Osteoblast (primary cell): ENCODE data around the gene SLC24A3. TPM values are rescaled to one million over a fixed set of nuclear protein-coding genes. Genes with fewer than 3 reads are reported as not detected.

Source experiments
- DNase-seq: peaks from one replicate; pipeline ENCODE4 v3.0.0; 2011; ENCODE audit warnings: low spot score, mixed read lengths; ENCODE audit not compliant: insufficient read length; ENCODE audit errors: missing footprints
- H2AFZ ChIP-seq: 2 replicates; pipeline ENCODE4 v1.6.0; 2011; ENCODE audit warnings: mild to moderate bottlenecking, low read length
- H3K27ac ChIP-seq: 2 replicates; pipeline ENCODE4 v1.5.1; 2011; ENCODE audit warnings: mild to moderate bottlenecking, low read depth, low read length, moderate library complexity
- H3K27me3 ChIP-seq: 2 replicates; pipeline ENCODE4 v1.6.0; 2012; ENCODE audit warnings: mild to moderate bottlenecking, control low read depth, inconsistent platforms, low read length, moderate library complexity; ENCODE audit not compliant: insufficient read depth
- H3K36me3 ChIP-seq: 2 replicates; pipeline ENCODE4 v1.5.1; 2011; ENCODE audit warnings: mild to moderate bottlenecking, low read length, control low read depth, moderate library complexity; ENCODE audit not compliant: insufficient read depth
- H3K4me1 ChIP-seq: 2 replicates; pipeline ENCODE4 v1.5.1; 2011; ENCODE audit warnings: mild to moderate bottlenecking, low read length, control low read depth, moderate library complexity; ENCODE audit not compliant: insufficient read depth
- H3K4me2 ChIP-seq: 2 replicates; pipeline ENCODE4 v1.6.0; 2011; ENCODE audit warnings: mild to moderate bottlenecking, low read length; ENCODE audit not compliant: insufficient read depth
- H3K4me3 ChIP-seq: fragments of 200-600 bp; sonication (generic); 3 replicates; pipeline ENCODE4 v1.5.1; 2012; ENCODE audit warnings: mild to moderate bottlenecking, low read length, inconsistent platforms; ENCODE audit not compliant: insufficient read depth
- H3K79me2 ChIP-seq: 2 replicates; pipeline ENCODE4 v1.6.0; 2012; ENCODE audit warnings: mild to moderate bottlenecking, low read length, control low read depth, inconsistent platforms; ENCODE audit not compliant: insufficient read depth
- H3K9me3 ChIP-seq: 2 replicates; pipeline ENCODE4 v1.5.1; 2011; ENCODE audit warnings: low read depth, low read length, control low read depth
- H4K20me1 ChIP-seq: 2 replicates; pipeline ENCODE4 v1.6.0; 2012; ENCODE audit warnings: mild to moderate bottlenecking, low read length, control low read depth; ENCODE audit not compliant: insufficient read depth
- CTCF ChIP-seq: IDR thresholded peaks from 2 replicates; pipeline ENCODE4 v1.5.1; 2011; ENCODE audit warnings: mild to moderate bottlenecking, low read depth, low read length, moderate library complexity; ENCODE audit errors: extremely low read depth
- total RNA-seq: library from RNA; depleted of rRNA; stranded (reverse); fragments of >200 nt; gene quantifications from 2 replicates; pipeline ENCODE4 v1.2.3, GENCODE V29; 2012

SLC24A3 gene
- total RNA-seq, 1 donor, result 1.1 TPM

- H3K9me3 ChIP-seq, result no peaks in the 10 kb centered on the region
- H3K4me1 ChIP-seq, result peaks cover 3% of the 10 kb centered on the region
- no peak overlapping the region for H3K27ac ChIP-seq
- no peak for TF ChIP-seq CTCF
- H3K36me3 ChIP-seq, result no peaks in the 10 kb centered on the region
- H3K79me2 ChIP-seq, result no peaks in the 10 kb centered on the region
- H3K4me3 ChIP-seq, result no peak overlapping the region
- no peak overlapping the region for H2AFZ ChIP-seq
- H3K4me2 ChIP-seq, result no peak overlapping the region
- no peaks in the 10 kb centered on the region for H4K20me1 ChIP-seq
- no peak for DNase-seq
- no peaks in the 10 kb centered on the region for H3K27me3 ChIP-seq
Measured at GRCh38 chr20:19431316-19431700, 218.9 kb downstream of the SLC24A3 start.

- no peak for TF ChIP-seq CTCF
Measured at GRCh38 chr20:19431906-19432305, 219.5 kb downstream of the SLC24A3 start.

GRCh38 chr20:19433371-19434350 is 221.2 kb downstream of the SLC24A3 start:
- Histone ChIP-seq H3K4me2 (peak overlapping the region; percentile 36), H2AFZ (no peak overlapping the region), H3K27ac (peak overlapping the region; percentile 48), H3K4me3 (no peak overlapping the region), H3K27me3 (no peaks in the 10 kb centered on the region), H3K9me3 (no peaks in the 10 kb centered on the region), H3K4me1 (peaks cover 3% of the 10 kb centered on the region), H4K20me1 (no peaks in the 10 kb centered on the region), H3K36me3 (no peaks in the 10 kb centered on the region), H3K79me2 (no peaks in the 10 kb centered on the region)
- no peak for TF ChIP-seq CTCF
- no peak for DNase-seq

More at GRCh38 chr20:19431906-19432305, 219.5 kb downstream of the SLC24A3 start:
- no peaks in the 10 kb centered on the region for H4K20me1 ChIP-seq
- no peaks in the 10 kb centered on the region for H3K9me3 ChIP-seq
- no peaks in the 10 kb centered on the region for H3K79me2 ChIP-seq
- H3K27ac ChIP-seq, result no peak overlapping the region
- DNase-seq, result no peak
- peaks cover 3% of the 10 kb centered on the region for H3K4me1 ChIP-seq
- no peaks in the 10 kb centered on the region for H3K27me3 ChIP-seq
- H2AFZ ChIP-seq, result no peak overlapping the region
- no peak overlapping the region for H3K4me3 ChIP-seq
- no peaks in the 10 kb centered on the region for H3K36me3 ChIP-seq
- H3K4me2 ChIP-seq, result no peak overlapping the region

- no peak for TF ChIP-seq CTCF
- Histone ChIP-seq H3K4me1 (peaks cover 3% of the 10 kb centered on the region), H3K27ac (no peak overlapping the region), H4K20me1 (no peaks in the 10 kb centered on the region), H2AFZ (no peak overlapping the region), H3K9me3 (peaks cover 2% of the 10 kb centered on the region), H3K36me3 (no peaks in the 10 kb centered on the region), H3K4me3 (no peak overlapping the region), H3K27me3 (no peaks in the 10 kb centered on the region), H3K79me2 (no peaks in the 10 kb centered on the region), H3K4me2 (no peak overlapping the region)
- no peak for DNase-seq
Measured at GRCh38 chr20:19435316-19435715, 222.9 kb downstream of the SLC24A3 start.
